ENCODE results near the gene S100A16. TPM values are rescaled to one million over a fixed set of nuclear protein-coding genes. Genes with fewer than 3 reads are reported as not detected.

S100A16 gene
- total RNA-seq, 2 experiments from 2014 or later, result not detected

DNA sequence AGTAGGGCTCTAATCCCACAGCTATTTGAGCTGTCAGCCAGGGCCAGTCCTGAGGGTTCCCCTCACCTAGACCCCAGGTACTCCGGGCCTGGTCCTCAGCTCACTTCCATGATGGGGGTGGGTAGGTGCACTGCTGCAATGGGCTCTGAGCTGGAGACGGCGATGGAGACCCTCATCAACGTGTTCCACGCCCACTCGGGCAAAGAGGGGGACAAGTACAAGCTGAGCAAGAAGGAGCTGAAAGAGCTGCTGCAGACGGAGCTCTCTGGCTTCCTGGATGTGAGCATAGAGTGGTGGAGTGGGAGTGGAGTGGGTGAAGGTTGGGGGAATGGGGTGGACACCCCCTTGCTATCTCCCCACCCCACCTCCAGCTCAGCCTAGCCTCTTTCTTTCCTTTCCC, 17.4 kb upstream of the S100A16 start:
- H3K9me3 ChIP-seq (ENCODE audit: low read length), result no peaks in the 10 kb centered on the region
- no peak for DNase-seq (ENCODE audit: low spot score)
- no peak overlapping the region for H2AFZ ChIP-seq (ENCODE audit: low read length)
- H3K9me2 ChIP-seq (ENCODE audit: insufficient read depth, low read length), result no peaks in the 10 kb centered on the region
- no peak overlapping the region for H3K4me3 ChIP-seq (ENCODE audit: low read depth, low read length, poor library complexity, severe bottlenecking)
- intact Hi-C loops (cut with micrococcal nuclease; ENCODE audit: unreplicated experiment), result no loop called here
- H3K4me1 ChIP-seq (ENCODE audit: insufficient read depth, low read length, poor library complexity, severe bottlenecking), result peaks cover 17% of the 10 kb centered on the region
- BruUV-seq (replicated peaks), result no TSS peak
- no peaks in the 10 kb centered on the region for H4K20me1 ChIP-seq (ENCODE audit: insufficient read depth, low read length)
- no peaks in the 10 kb centered on the region for H3K36me3 ChIP-seq (ENCODE audit: insufficient read depth, low read length)
- ChIA-PET CTCF (ENCODE audit: unreplicated experiment) (no interaction called here), POLR2A (no interaction called here)
- peaks cover 11% of the 10 kb centered on the region for H3K79me2 ChIP-seq (ENCODE audit: insufficient read depth, low read depth, low read length)
- no peak overlapping the region for H3K27ac ChIP-seq (ENCODE audit: low read depth, low read length, poor library complexity, severe bottlenecking)
- H3K4me2 ChIP-seq (ENCODE audit: low read length), result no peak overlapping the region
- TF ChIP-seq, protein P1, sequence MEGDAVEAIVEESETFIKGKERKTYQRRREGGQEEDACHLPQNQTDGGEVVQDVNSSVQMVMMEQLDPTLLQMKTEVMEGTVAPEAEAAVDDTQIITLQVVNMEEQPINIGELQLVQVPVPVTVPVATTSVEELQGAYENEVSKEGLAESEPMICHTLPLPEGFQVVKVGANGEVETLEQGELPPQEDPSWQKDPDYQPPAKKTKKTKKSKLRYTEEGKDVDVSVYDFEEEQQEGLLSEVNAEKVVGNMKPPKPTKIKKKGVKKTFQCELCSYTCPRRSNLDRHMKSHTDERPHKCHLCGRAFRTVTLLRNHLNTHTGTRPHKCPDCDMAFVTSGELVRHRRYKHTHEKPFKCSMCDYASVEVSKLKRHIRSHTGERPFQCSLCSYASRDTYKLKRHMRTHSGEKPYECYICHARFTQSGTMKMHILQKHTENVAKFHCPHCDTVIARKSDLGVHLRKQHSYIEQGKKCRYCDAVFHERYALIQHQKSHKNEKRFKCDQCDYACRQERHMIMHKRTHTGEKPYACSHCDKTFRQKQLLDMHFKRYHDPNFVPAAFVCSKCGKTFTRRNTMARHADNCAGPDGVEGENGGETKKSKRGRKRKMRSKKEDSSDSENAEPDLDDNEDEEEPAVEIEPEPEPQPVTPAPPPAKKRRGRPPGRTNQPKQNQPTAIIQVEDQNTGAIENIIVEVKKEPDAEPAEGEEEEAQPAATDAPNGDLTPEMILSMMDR (conservative IDR thresholded peaks at IDR 0.05; ENCODE audit: low read length), result no peak
- no peak for TF ChIP-seq EZH2phosphoT487 (IDR thresholded peaks at IDR 0.05; ENCODE audit: borderline replicate concordance, low read depth, low read length)

DNA sequence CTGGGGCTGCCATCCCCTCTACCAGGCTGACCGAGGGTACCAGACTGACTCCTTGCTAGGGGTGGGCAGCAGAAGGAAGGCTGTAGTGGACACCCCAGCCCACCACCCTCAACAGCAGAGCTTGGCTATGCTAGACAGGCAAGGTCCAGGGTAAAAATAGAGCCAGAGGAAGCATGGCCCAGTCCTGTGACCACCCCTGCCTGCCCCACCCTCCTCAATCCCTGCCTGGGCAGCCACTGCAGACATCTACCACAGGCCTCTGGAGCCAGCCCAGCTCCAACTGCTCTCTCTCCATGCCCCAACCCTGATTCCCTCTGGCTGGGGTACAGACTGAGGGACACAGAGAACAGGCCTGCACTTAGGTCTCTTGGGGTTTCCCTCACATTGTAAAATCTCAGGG, 17.0 kb upstream of the S100A16 start:
- no peak overlapping the region for H3K4me2 ChIP-seq (ENCODE audit: low read length)
- no peaks in the 10 kb centered on the region for H3K36me3 ChIP-seq (ENCODE audit: insufficient read depth, low read length)
- DNase-seq (ENCODE audit: low spot score), result no peak
- TF ChIP-seq, protein P1 (conservative IDR thresholded peaks at IDR 0.05; ENCODE audit: low read length), result no peak
- no peak for TF ChIP-seq EZH2phosphoT487 (IDR thresholded peaks at IDR 0.05; ENCODE audit: borderline replicate concordance, low read depth, low read length)
- intact Hi-C loops (cut with micrococcal nuclease; ENCODE audit: unreplicated experiment), result no loop called here
- no peak overlapping the region for H2AFZ ChIP-seq (ENCODE audit: low read length)
- peaks cover 16% of the 10 kb centered on the region for H3K4me1 ChIP-seq (ENCODE audit: insufficient read depth, low read length, poor library complexity, severe bottlenecking)
- BruUV-seq (replicated peaks), result no TSS peak
- no peaks in the 10 kb centered on the region for H4K20me1 ChIP-seq (ENCODE audit: insufficient read depth, low read length)
- no peaks in the 10 kb centered on the region for H3K9me2 ChIP-seq (ENCODE audit: insufficient read depth, low read length)
- ChIA-PET CTCF (ENCODE audit: unreplicated experiment) (no interaction called here), POLR2A (no interaction called here)
- peaks cover 7% of the 10 kb centered on the region for H3K79me2 ChIP-seq (ENCODE audit: insufficient read depth, low read depth, low read length)
- H3K4me3 ChIP-seq (ENCODE audit: low read depth, low read length, poor library complexity, severe bottlenecking), result no peak overlapping the region
- H3K9me3 ChIP-seq (ENCODE audit: low read length), result no peaks in the 10 kb centered on the region
- no peak overlapping the region for H3K27ac ChIP-seq (ENCODE audit: low read depth, low read length, poor library complexity, severe bottlenecking)

DNA sequence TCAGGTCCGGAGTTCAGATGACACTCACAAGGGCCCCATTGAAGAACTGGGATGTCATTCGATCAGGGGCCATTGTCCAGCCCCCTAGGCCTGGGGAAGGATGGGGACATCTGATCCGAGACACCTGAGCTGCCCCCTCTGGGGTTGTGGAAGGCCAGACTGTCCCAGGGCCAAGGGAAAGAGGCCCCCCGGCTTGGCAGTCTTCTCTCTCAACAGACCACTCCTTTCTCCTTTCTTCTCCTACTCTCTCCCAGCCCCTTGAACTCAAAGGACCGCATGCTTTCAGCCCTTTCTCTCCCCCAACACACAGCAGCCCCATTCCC, 16.4 kb upstream of the S100A16 start:
- ChIA-PET CTCF (ENCODE audit: unreplicated experiment) (interaction anchor here (0.6 to 1.9 kb wide), 2 partner anchors 57 to 276 kb away, joined by 3 to 6 read pairs; no protein-coding TSS in a partner anchor), POLR2A (no interaction called here)
- Histone ChIP-seq H3K9me2 (ENCODE audit: insufficient read depth, low read length) (no peaks in the 10 kb centered on the region), H3K9me3 (ENCODE audit: low read length) (no peaks in the 10 kb centered on the region), H3K79me2 (ENCODE audit: insufficient read depth, low read depth, low read length) (peaks cover under 1% of the 10 kb centered on the region; the same call in 1 of the 2 replicates), H3K4me3 (ENCODE audit: low read depth, low read length, poor library complexity, severe bottlenecking) (no peak overlapping the region), H3K4me1 (ENCODE audit: insufficient read depth, low read length, poor library complexity, severe bottlenecking) (peaks cover 16% of the 10 kb centered on the region), H3K4me2 (ENCODE audit: low read length) (no peak overlapping the region), H3K36me3 (ENCODE audit: insufficient read depth, low read length) (no peaks in the 10 kb centered on the region), H4K20me1 (ENCODE audit: insufficient read depth, low read length) (no peaks in the 10 kb centered on the region), H3K27ac (ENCODE audit: low read depth, low read length, poor library complexity, severe bottlenecking) (no peak overlapping the region), H2AFZ (ENCODE audit: low read length) (no peak overlapping the region)
- intact Hi-C loops (cut with micrococcal nuclease; ENCODE audit: unreplicated experiment), result no loop called here
- no peak for DNase-seq (ENCODE audit: low spot score)
- BruUV-seq (replicated peaks), result no TSS peak
- no peak for TF ChIP-seq EZH2phosphoT487 (IDR thresholded peaks at IDR 0.05; ENCODE audit: borderline replicate concordance, low read depth, low read length)
- TF ChIP-seq, protein P1 (conservative IDR thresholded peaks at IDR 0.05; ENCODE audit: low read length), result no peak
